NCI-H2107 treated with DMSO at 0.1 percent for 48 hours (cell line): ENCODE data around the gene FHAD1.

Experiments
- DNase-seq: peaks from one replicate; lab custom pipeline; 2025; ENCODE audit not compliant: unreplicated experiment; lab: John Stamatoyannopoulos, UW

Gene FHAD1

GRCh38 chr1:15246960-15247614, at the start of gene FHAD1:
Gene FHAD1 (plus strand): TSS chr1:15247223. CDS start chr1:15251785, 4,562 bp downstream.
- DNase-seq, result peak; percentile 4

GRCh38 chr1:15197591-15198447, 49.2 kb upstream of the FHAD1 start:
- DNase-seq, result no peak

GRCh38 chr1:15198684-15199083, 48.3 kb upstream of the FHAD1 start:
- no peak for DNase-seq

- no peak for DNase-seq
Observed at GRCh38 chr1:15201221-15201620, 45.8 kb upstream of the FHAD1 start.

- no peak for DNase-seq
Observed at GRCh38 chr1:15201849-15202551, 45.0 kb upstream of the FHAD1 start.

GRCh38 chr1:15204931-15205330, 42.1 kb upstream of the FHAD1 start:
- DNase-seq, result no peak

GRCh38 chr1:15205586-15206346, 41.3 kb upstream of the FHAD1 start:
- DNase-seq, result no peak

- peak; percentile 25 for DNase-seq
Observed at GRCh38 chr1:15206418-15207030, 40.5 kb upstream of the FHAD1 start.

GRCh38 chr1:15207031-15207828, 39.8 kb upstream of the FHAD1 start:
- DNase-seq, result no peak

GRCh38 chr1:15207829-15208429, 39.1 kb upstream of the FHAD1 start:
- no peak for DNase-seq

GRCh38 chr1:15210651-15211375, 36.2 kb upstream of the FHAD1 start:
- DNase-seq, result no peak

- DNase-seq, result no peak
Observed at GRCh38 chr1:15211424-15211823, 35.6 kb upstream of the FHAD1 start.

- DNase-seq, result no peak
Observed at GRCh38 chr1:15212216-15212953, 34.6 kb upstream of the FHAD1 start.

GRCh38 chr1:15212954-15213291, 34.1 kb upstream of the FHAD1 start:
- DNase-seq, result no peak

- no peak for DNase-seq
Observed at GRCh38 chr1:15213341-15213821, 33.6 kb upstream of the FHAD1 start.

- DNase-seq, result no peak
Observed at GRCh38 chr1:15214527-15214926, 32.5 kb upstream of the FHAD1 start.

- no peak for DNase-seq
Observed at GRCh38 chr1:15215116-15215515, 31.9 kb upstream of the FHAD1 start.

GRCh38 chr1:15217654-15218053, 29.4 kb upstream of the FHAD1 start:
- DNase-seq, result no peak
